ENCODE measurements around the gene RNF112.

Gene RNF112

GRCh38 chr17:19387921-19388521, 23.0 kb upstream of the RNF112 start:
- no peaks in the 10 kb centered on the region for H3K36me3 ChIP-seq (ENCODE audit: low read length)
- no peak overlapping the region for H2AFZ ChIP-seq (ENCODE audit: low read depth, low read length, severe bottlenecking)
- H3K9me2 ChIP-seq (replicated peaks; ENCODE audit: insufficient read depth, low read length): no peaks in the 10 kb centered on the region
- H3F3A ChIP-seq (ENCODE audit: insufficient read depth): no peaks in the 10 kb centered on the region
- no peak for TF ChIP-seq CTCF (IDR thresholded peaks at IDR 0.05; ENCODE audit: insufficient read depth, low read length, poor library complexity, severe bottlenecking)
- TF ChIP-seq EZH2phosphoT487 (conservative IDR thresholded peaks at IDR 0.05; ENCODE audit: low read length): no peak
- H3K79me2 ChIP-seq (ENCODE audit: insufficient read depth, low read length): no peaks in the 10 kb centered on the region
- no peak overlapping the region for H3K4me2 ChIP-seq (ENCODE audit: low read depth, low read length, poor library complexity, severe bottlenecking)
- H3K27me3 ChIP-seq (ENCODE audit: low read length): no peaks in the 10 kb centered on the region
- H3K4me3 ChIP-seq (ENCODE audit: insufficient read depth, low read length, poor library complexity, severe bottlenecking): no peak overlapping the region
- no peaks in the 10 kb centered on the region for H4K20me1 ChIP-seq (ENCODE audit: low read depth, low read length)
- no peaks in the 10 kb centered on the region for H3K9me3 ChIP-seq (ENCODE audit: insufficient read depth, low read length)
- H3K27ac ChIP-seq (ENCODE audit: low read depth, low read length): no peak overlapping the region
- H3K9ac ChIP-seq (ENCODE audit: low read length): no peak overlapping the region

GRCh38 chr17:19388791-19389785, 21.9 kb upstream of the RNF112 start:
- no peaks in the 10 kb centered on the region for H3K27me3 ChIP-seq (ENCODE audit: low read length)
- H3K4me2 ChIP-seq (ENCODE audit: low read depth, low read length, poor library complexity, severe bottlenecking): no peak overlapping the region
- TF ChIP-seq EZH2phosphoT487 (conservative IDR thresholded peaks at IDR 0.05; ENCODE audit: low read length) (no peak), CTCF (IDR thresholded peaks at IDR 0.05; ENCODE audit: insufficient read depth, low read length, poor library complexity, severe bottlenecking) (no peak)
- H3K9me2 ChIP-seq (replicated peaks; ENCODE audit: insufficient read depth, low read length): no peaks in the 10 kb centered on the region
- no peaks in the 10 kb centered on the region for H3K79me2 ChIP-seq (ENCODE audit: insufficient read depth, low read length)
- no peaks in the 10 kb centered on the region for H3K9me3 ChIP-seq (ENCODE audit: insufficient read depth, low read length)
- H2AFZ ChIP-seq (ENCODE audit: low read depth, low read length, severe bottlenecking): no peak overlapping the region
- no peak overlapping the region for H3K27ac ChIP-seq (ENCODE audit: low read depth, low read length)
- H3F3A ChIP-seq (ENCODE audit: insufficient read depth): no peaks in the 10 kb centered on the region
- no peak overlapping the region for H3K4me3 ChIP-seq (ENCODE audit: insufficient read depth, low read length, poor library complexity, severe bottlenecking)
- H3K9ac ChIP-seq (ENCODE audit: low read length): no peak overlapping the region
- no peaks in the 10 kb centered on the region for H3K36me3 ChIP-seq (ENCODE audit: low read length)
- no peaks in the 10 kb centered on the region for H4K20me1 ChIP-seq (ENCODE audit: low read depth, low read length)

- H3K4me2 ChIP-seq (ENCODE audit: low read depth, low read length, poor library complexity, severe bottlenecking): no peak overlapping the region
- H3K27ac ChIP-seq (ENCODE audit: low read depth, low read length): no peak overlapping the region
- no peak overlapping the region for H3K4me3 ChIP-seq (ENCODE audit: insufficient read depth, low read length, poor library complexity, severe bottlenecking)
- H3K9me2 ChIP-seq (replicated peaks; ENCODE audit: insufficient read depth, low read length): no peaks in the 10 kb centered on the region
- H4K20me1 ChIP-seq (ENCODE audit: low read depth, low read length): no peaks in the 10 kb centered on the region
- H3K36me3 ChIP-seq (ENCODE audit: low read length): no peaks in the 10 kb centered on the region
- no peaks in the 10 kb centered on the region for H3F3A ChIP-seq (ENCODE audit: insufficient read depth)
- TF ChIP-seq EZH2phosphoT487 (conservative IDR thresholded peaks at IDR 0.05; ENCODE audit: low read length): no peak
- TF ChIP-seq CTCF (IDR thresholded peaks at IDR 0.05; ENCODE audit: insufficient read depth, low read length, poor library complexity, severe bottlenecking): no peak
- H3K27me3 ChIP-seq (ENCODE audit: low read length): no peaks in the 10 kb centered on the region
- H2AFZ ChIP-seq (ENCODE audit: low read depth, low read length, severe bottlenecking): no peak overlapping the region
- no peaks in the 10 kb centered on the region for H3K9me3 ChIP-seq (ENCODE audit: insufficient read depth, low read length)
- no peaks in the 10 kb centered on the region for H3K79me2 ChIP-seq (ENCODE audit: insufficient read depth, low read length)
- H3K9ac ChIP-seq (ENCODE audit: low read length): no peak overlapping the region
These were observed 20.1 kb upstream of the RNF112 start for GRCh38 chr17:19390951-19391350.

Measured in SU-DHL-6 (cell line).